Activated T-cell treated with anti-CD3 and anti-CD28 coated beads, Interleukin-2, amount 50 U/mL, for 72 hours (primary cell): ENCODE results near the gene PKHD1. TPM values are rescaled to one million over a fixed set of nuclear protein-coding genes. Genes with fewer than 3 reads are reported as not detected.

Experiments used
- ATAC-seq, 2 donors: fragments of 150-1000 bp; cut with Tn5 transposase; replicated peaks in 1 of 2; 2 replicates each; pipeline ENCODE4 v1.10.0; 2021; ENCODE audit warnings: moderate library complexity in 2 of 2, mild to moderate bottlenecking in 1 of 2
- DNase-seq, 2 donors: peaks; one replicate each; pipeline ENCODE4 v3.0.0; 2021 to 2022; ENCODE audit warnings: mixed read lengths in 1 of 2
- H3K27ac Mint-ChIP-seq: one replicate; pipeline ENCODE4 v1.8.0; 2022; ENCODE audit warnings: mild to moderate bottlenecking, moderate library complexity, mixed read lengths
- H3K27me3 Mint-ChIP-seq: one replicate; pipeline ENCODE4 v1.8.0; 2022; ENCODE audit warnings: low read depth, mixed read lengths
- H3K36me3 Mint-ChIP-seq, 2 donors: one replicate each; pipeline ENCODE4 v1.8.0; 2022; ENCODE audit warnings: mixed read lengths in 2 of 2, mild to moderate bottlenecking in 1 of 2; ENCODE audit not compliant: insufficient read depth in 2 of 2
- H3K4me1 Mint-ChIP-seq: one replicate; pipeline ENCODE4 v1.8.0; 2022; ENCODE audit warnings: low read depth, mixed read lengths
- H3K4me3 Mint-ChIP-seq, 2 donors: one replicate each; pipeline ENCODE4 v1.8.0; 2022; ENCODE audit warnings: mild to moderate bottlenecking in 2 of 2, mixed read lengths in 2 of 2, moderate library complexity in 2 of 2
- H3K9me3 Mint-ChIP-seq, 2 donors: one replicate each; pipeline ENCODE4 v1.8.0; 2022; ENCODE audit warnings: mixed read lengths in 2 of 2
- total RNA-seq, 2 donors: library from RNA; stranded (reverse); gene quantifications; one replicate each; pipeline ENCODE4 v1.2.3, GENCODE V29; 2022

Gene PKHD1
- total RNA-seq, 2 donors from 2014 or later = 0.02 TPM

- H3K9me3 Mint-ChIP-seq = peaks cover 0 to 2% of the 10 kb centered on the region in 2 donors
- H3K4me3 Mint-ChIP-seq = no peak overlapping the region
- no peaks in the 10 kb centered on the region for H3K4me1 Mint-ChIP-seq
- DNase-seq (no peak), ATAC-seq (no peak)
- no peaks in the 10 kb centered on the region for H3K36me3 Mint-ChIP-seq
- no peaks in the 10 kb centered on the region for H3K27me3 Mint-ChIP-seq
- H3K27ac Mint-ChIP-seq = no peak overlapping the region
Measured at GRCh38 chr6:51839726-51840374, 247.6 kb downstream of the PKHD1 start.

GRCh38 chr6:51830666-51831065 lies 256.7 kb downstream of the PKHD1 start:
- H3K9me3 Mint-ChIP-seq = no peaks in the 10 kb centered on the region
- no peaks in the 10 kb centered on the region for H3K27me3 Mint-ChIP-seq
- no peaks in the 10 kb centered on the region for H3K4me1 Mint-ChIP-seq
- no peaks in the 10 kb centered on the region for H3K36me3 Mint-ChIP-seq
- DNase-seq (no peak), ATAC-seq (no peak)
- H3K27ac Mint-ChIP-seq = no peak overlapping the region
- H3K4me3 Mint-ChIP-seq = no peak overlapping the region

GRCh38 chr6:51827580-51827979 lies 259.8 kb downstream of the PKHD1 start:
- Mint-ChIP-seq H3K27me3 (no peaks in the 10 kb centered on the region), H3K36me3 (no peaks in the 10 kb centered on the region), H3K9me3 (no peaks in the 10 kb centered on the region), H3K27ac (no peak overlapping the region), H3K4me1 (no peaks in the 10 kb centered on the region), H3K4me3 (no peak overlapping the region)
- no peak for ATAC-seq
- DNase-seq = no peak

- no peaks in the 10 kb centered on the region for H3K4me1 Mint-ChIP-seq
- no peak for ATAC-seq
- H3K9me3 Mint-ChIP-seq = no peaks in the 10 kb centered on the region
- DNase-seq = no peak
- no peaks in the 10 kb centered on the region for H3K27me3 Mint-ChIP-seq
- H3K4me3 Mint-ChIP-seq = no peak overlapping the region
- H3K27ac Mint-ChIP-seq = no peak overlapping the region
- H3K36me3 Mint-ChIP-seq = no peaks in the 10 kb centered on the region
Measured at GRCh38 chr6:51824940-51825339, 262.5 kb downstream of the PKHD1 start.

- no peak for DNase-seq
- Mint-ChIP-seq H3K9me3 (no peaks in the 10 kb centered on the region), H3K27me3 (no peaks in the 10 kb centered on the region), H3K4me3 (no peak overlapping the region), H3K36me3 (no peaks in the 10 kb centered on the region), H3K27ac (no peak overlapping the region), H3K4me1 (no peaks in the 10 kb centered on the region)
- ATAC-seq = no peak
Measured at GRCh38 chr6:51820555-51820954, 266.9 kb downstream of the PKHD1 start.

DNA sequence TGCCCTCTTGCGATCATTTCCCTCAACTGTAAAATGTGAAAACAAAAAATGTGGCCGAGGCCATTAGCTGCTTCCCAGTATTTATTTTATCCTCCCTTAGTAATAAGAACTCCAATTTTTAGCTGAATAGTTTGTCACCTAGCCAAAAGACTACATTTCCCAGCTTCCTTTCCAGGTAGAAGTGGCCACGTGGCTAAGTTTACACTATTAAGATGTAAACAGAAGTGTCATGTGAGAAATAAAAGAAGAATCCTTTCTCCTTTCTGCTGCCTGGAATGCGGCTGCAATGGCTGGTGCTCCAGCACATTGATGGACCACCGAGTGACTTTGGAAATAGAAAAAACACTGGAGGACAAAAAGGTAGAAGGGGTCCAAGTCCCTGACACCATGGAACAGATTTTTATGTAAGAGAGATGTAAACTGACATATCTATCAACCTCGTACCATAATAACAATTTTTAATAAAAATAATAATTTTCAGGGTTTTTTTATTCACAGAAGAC lies 268.8 kb downstream of the PKHD1 start:
- H3K36me3 Mint-ChIP-seq = no peaks in the 10 kb centered on the region
- ATAC-seq = no peak
- H3K4me3 Mint-ChIP-seq = no peak overlapping the region
- no peak overlapping the region for H3K27ac Mint-ChIP-seq
- H3K9me3 Mint-ChIP-seq = no peaks in the 10 kb centered on the region
- DNase-seq = no peak
- H3K27me3 Mint-ChIP-seq = no peaks in the 10 kb centered on the region
- H3K4me1 Mint-ChIP-seq = no peaks in the 10 kb centered on the region

- Mint-ChIP-seq H3K9me3 (no peaks in the 10 kb centered on the region), H3K4me3 (no peak overlapping the region), H3K27ac (no peak overlapping the region), H3K4me1 (no peaks in the 10 kb centered on the region), H3K36me3 (no peaks in the 10 kb centered on the region), H3K27me3 (no peaks in the 10 kb centered on the region)
- no peak for ATAC-seq
- DNase-seq = no peak
Measured at GRCh38 chr6:51817832-51818231, 269.6 kb downstream of the PKHD1 start.

DNA sequence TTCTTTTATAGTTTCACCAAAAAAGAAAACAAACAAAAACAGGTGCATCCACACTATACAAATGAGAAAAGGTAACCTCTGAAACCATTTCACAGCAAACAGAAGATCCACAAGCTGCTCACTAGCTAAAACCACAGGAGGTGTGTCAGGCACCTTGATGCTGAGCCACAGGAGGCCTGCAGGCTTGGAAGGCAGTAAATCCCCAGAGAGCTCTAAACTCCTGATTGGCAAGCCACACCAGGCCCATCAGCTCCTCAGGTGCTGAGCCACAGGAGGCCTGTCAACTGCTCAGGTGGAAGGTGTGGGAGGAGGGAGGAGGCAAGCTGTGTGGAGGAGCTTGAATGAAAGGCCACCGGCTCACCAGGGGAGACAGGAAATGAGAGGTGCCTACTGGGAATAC lies 273.0 kb downstream of the PKHD1 start:
- DNase-seq = no peak
- Mint-ChIP-seq H3K27me3 (no peaks in the 10 kb centered on the region), H3K27ac (no peak overlapping the region), H3K9me3 (no peaks in the 10 kb centered on the region), H3K4me1 (no peaks in the 10 kb centered on the region), H3K36me3 (no peaks in the 10 kb centered on the region), H3K4me3 (no peak overlapping the region)
- no peak for ATAC-seq

- no peaks in the 10 kb centered on the region for H3K36me3 Mint-ChIP-seq
- no peaks in the 10 kb centered on the region for H3K27me3 Mint-ChIP-seq
- no peaks in the 10 kb centered on the region for H3K9me3 Mint-ChIP-seq
- DNase-seq = no peak
- H3K4me3 Mint-ChIP-seq = no peak overlapping the region
- no peaks in the 10 kb centered on the region for H3K4me1 Mint-ChIP-seq
- H3K27ac Mint-ChIP-seq = no peak overlapping the region
- no peak for ATAC-seq
Measured at GRCh38 chr6:51813904-51814303, 273.5 kb downstream of the PKHD1 start.

- no peak overlapping the region for H3K4me3 Mint-ChIP-seq
- ATAC-seq = no peak
- peaks cover 0 to 1% of the 10 kb centered on the region in 2 donors for H3K9me3 Mint-ChIP-seq
- H3K27ac Mint-ChIP-seq = no peak overlapping the region
- H3K36me3 Mint-ChIP-seq = no peaks in the 10 kb centered on the region
- no peaks in the 10 kb centered on the region for H3K4me1 Mint-ChIP-seq
- H3K27me3 Mint-ChIP-seq = no peaks in the 10 kb centered on the region
- DNase-seq = no peak
Measured at GRCh38 chr6:51812231-51812630, 275.2 kb downstream of the PKHD1 start.

- H3K4me1 Mint-ChIP-seq = no peaks in the 10 kb centered on the region
- H3K27ac Mint-ChIP-seq = no peak overlapping the region
- H3K27me3 Mint-ChIP-seq = no peaks in the 10 kb centered on the region
- H3K4me3 Mint-ChIP-seq = no peak overlapping the region
- H3K36me3 Mint-ChIP-seq = no peaks in the 10 kb centered on the region
- DNase-seq (no peak), ATAC-seq (no peak)
- H3K9me3 Mint-ChIP-seq = peaks cover 4 to 7% of the 10 kb centered on the region in 2 donors
Measured at GRCh38 chr6:51805517-51805916, 281.9 kb downstream of the PKHD1 start.

DNA sequence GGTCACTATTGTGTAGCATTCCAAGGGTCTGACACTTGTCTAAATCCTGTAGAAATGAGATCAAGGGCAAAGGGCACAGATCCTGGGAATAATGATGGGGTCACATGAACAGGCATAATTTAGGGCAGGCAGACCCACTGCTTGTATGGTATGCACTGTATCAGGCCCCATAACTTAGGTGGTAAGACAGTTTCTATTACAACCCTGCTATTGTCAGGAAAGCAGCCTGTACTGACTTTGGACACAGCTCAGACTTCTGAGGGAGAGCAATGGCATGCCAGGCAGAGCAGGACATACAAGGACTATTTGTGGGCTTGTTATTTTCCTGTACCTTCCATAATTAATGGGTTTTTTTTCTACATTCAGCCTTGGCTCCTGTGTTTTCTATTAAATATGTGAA lies 286.8 kb downstream of the PKHD1 start:
- Mint-ChIP-seq H3K4me3 (no peak overlapping the region), H3K4me1 (no peaks in the 10 kb centered on the region), H3K36me3 (peaks cover 1 to 2% of the 10 kb centered on the region in 2 donors), H3K27ac (no peak overlapping the region), H3K9me3 (peaks cover 5 to 13% of the 10 kb centered on the region in 2 donors), H3K27me3 (no peaks in the 10 kb centered on the region)
- DNase-seq (no peak), ATAC-seq (no peak)

GRCh38 chr6:51793393-51793792 lies 294.0 kb downstream of the PKHD1 start:
- no peak for ATAC-seq
- H3K4me1 Mint-ChIP-seq = no peaks in the 10 kb centered on the region
- no peaks in the 10 kb centered on the region for H3K36me3 Mint-ChIP-seq
- DNase-seq = no peak
- no peak overlapping the region for H3K4me3 Mint-ChIP-seq
- no peak overlapping the region for H3K27ac Mint-ChIP-seq
- H3K27me3 Mint-ChIP-seq = no peaks in the 10 kb centered on the region
- peaks cover 4 to 12% of the 10 kb centered on the region in 2 donors for H3K9me3 Mint-ChIP-seq
